Osteoblast (primary cell): ENCODE results near the gene CRELD2. TPM values are rescaled to one million over a fixed set of nuclear protein-coding genes. Genes with fewer than 3 reads are reported as not detected.

Experiments used
- DNase-seq: peaks from one replicate; pipeline ENCODE4 v3.0.0; 2011; ENCODE audit warnings: low spot score, mixed read lengths; ENCODE audit not compliant: insufficient read length; ENCODE audit errors: missing footprints
- H2AFZ ChIP-seq: 2 replicates; pipeline ENCODE4 v1.6.0; 2011; ENCODE audit warnings: mild to moderate bottlenecking, low read length
- H3K27ac ChIP-seq: 2 replicates; pipeline ENCODE4 v1.5.1; 2011; ENCODE audit warnings: mild to moderate bottlenecking, low read depth, low read length, moderate library complexity
- H3K27me3 ChIP-seq: 2 replicates; pipeline ENCODE4 v1.6.0; 2012; ENCODE audit warnings: mild to moderate bottlenecking, control low read depth, inconsistent platforms, low read length, moderate library complexity; ENCODE audit not compliant: insufficient read depth
- H3K36me3 ChIP-seq: 2 replicates; pipeline ENCODE4 v1.5.1; 2011; ENCODE audit warnings: mild to moderate bottlenecking, low read length, control low read depth, moderate library complexity; ENCODE audit not compliant: insufficient read depth
- H3K4me1 ChIP-seq: 2 replicates; pipeline ENCODE4 v1.5.1; 2011; ENCODE audit warnings: mild to moderate bottlenecking, low read length, control low read depth, moderate library complexity; ENCODE audit not compliant: insufficient read depth
- H3K4me2 ChIP-seq: 2 replicates; pipeline ENCODE4 v1.6.0; 2011; ENCODE audit warnings: mild to moderate bottlenecking, low read length; ENCODE audit not compliant: insufficient read depth
- H3K4me3 ChIP-seq: fragments of 200-600 bp; sonication (generic); 3 replicates; pipeline ENCODE4 v1.5.1; 2012; ENCODE audit warnings: mild to moderate bottlenecking, low read length, inconsistent platforms; ENCODE audit not compliant: insufficient read depth
- H3K79me2 ChIP-seq: 2 replicates; pipeline ENCODE4 v1.6.0; 2012; ENCODE audit warnings: mild to moderate bottlenecking, low read length, control low read depth, inconsistent platforms; ENCODE audit not compliant: insufficient read depth
- H3K9me3 ChIP-seq: 2 replicates; pipeline ENCODE4 v1.5.1; 2011; ENCODE audit warnings: low read depth, low read length, control low read depth
- H4K20me1 ChIP-seq: 2 replicates; pipeline ENCODE4 v1.6.0; 2012; ENCODE audit warnings: mild to moderate bottlenecking, low read length, control low read depth; ENCODE audit not compliant: insufficient read depth
- CTCF ChIP-seq: IDR thresholded peaks from 2 replicates; pipeline ENCODE4 v1.5.1; 2011; ENCODE audit warnings: mild to moderate bottlenecking, low read depth, low read length, moderate library complexity; ENCODE audit errors: extremely low read depth
- total RNA-seq: library from RNA; depleted of rRNA; stranded (reverse); fragments of >200 nt; gene quantifications from 2 replicates; pipeline ENCODE4 v1.2.3, GENCODE V29; 2012

CRELD2 gene
- total RNA-seq, 1 donor: 31.1 TPM

DNA sequence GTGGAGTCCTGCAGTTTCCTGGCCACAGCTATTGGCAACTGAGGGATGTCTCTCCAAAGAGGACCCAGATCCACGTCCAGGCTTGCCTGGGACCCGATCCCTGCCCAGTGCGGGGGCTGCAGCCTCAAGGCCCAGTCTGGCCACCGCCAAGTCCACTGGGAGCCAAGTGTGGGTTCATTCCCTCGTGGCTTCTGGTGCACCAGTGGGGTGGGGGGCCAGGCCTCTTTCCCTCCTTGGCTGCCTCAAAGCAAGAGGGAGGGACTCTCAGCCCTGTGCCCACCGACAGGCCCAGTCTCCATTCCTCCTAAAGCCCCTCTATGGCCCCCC lies 28.8 kb downstream of the CRELD2 start:
- Histone ChIP-seq H3K9me3 (no peaks in the 10 kb centered on the region), H4K20me1 (no peaks in the 10 kb centered on the region), H3K27me3 (no peaks in the 10 kb centered on the region), H3K79me2 (no peaks in the 10 kb centered on the region), H3K4me1 (peaks cover 8% of the 10 kb centered on the region), H3K27ac (no peak overlapping the region), H3K4me3 (no peak overlapping the region), H3K4me2 (no peak overlapping the region), H3K36me3 (no peaks in the 10 kb centered on the region), H2AFZ (no peak overlapping the region)
- no peak for DNase-seq
- TF ChIP-seq CTCF: no peak

DNA sequence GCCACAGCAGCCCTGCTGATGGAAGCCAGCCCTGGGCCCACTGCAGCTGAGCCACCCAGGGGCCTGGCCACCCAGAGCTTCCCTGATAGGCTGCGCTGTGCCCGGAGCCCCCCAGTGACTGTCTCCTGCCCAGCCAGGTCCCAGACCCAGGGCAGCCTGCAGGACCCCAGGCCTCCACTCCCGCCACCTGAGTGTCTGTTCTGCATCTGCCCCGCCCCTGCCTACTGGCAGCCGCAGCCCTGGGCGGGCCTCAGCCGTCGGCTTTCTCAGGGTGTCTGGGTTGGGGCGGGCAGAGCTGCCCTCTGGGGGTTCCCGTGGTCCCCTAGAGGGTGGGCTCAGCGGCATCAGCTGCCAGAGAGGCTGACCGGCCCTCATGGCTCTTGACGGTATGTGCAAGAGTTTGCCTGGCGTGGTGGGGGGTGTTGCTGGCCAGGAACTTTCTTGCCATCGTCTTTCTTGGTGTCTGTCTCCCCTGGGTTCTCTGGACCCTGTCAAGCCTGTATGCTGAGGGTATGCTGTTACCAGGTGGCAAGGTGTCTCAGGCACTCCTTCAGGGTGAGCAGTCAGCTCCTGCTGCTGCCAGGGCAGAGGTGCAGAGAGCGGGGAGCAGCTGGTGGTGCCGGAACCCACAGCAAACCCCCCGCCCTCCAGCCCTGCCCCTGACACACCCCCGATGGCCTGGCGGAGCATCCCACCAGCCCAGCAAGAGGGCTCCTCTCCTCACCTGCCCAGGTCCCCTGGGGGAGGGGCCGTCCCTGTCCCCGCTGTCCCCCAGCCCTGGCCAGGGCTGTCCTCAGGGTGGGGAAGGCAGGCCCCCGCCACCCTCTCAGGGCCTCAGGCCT lies 29.9 kb downstream of the CRELD2 start:
- no peak overlapping the region for H3K4me3 ChIP-seq
- H3K4me1 ChIP-seq: peaks cover 15% of the 10 kb centered on the region
- no peaks in the 10 kb centered on the region for H3K79me2 ChIP-seq
- TF ChIP-seq CTCF: no peak
- H3K9me3 ChIP-seq: no peaks in the 10 kb centered on the region
- H2AFZ ChIP-seq: no peak overlapping the region
- DNase-seq: no peak
- no peak overlapping the region for H3K27ac ChIP-seq
- no peaks in the 10 kb centered on the region for H4K20me1 ChIP-seq
- H3K27me3 ChIP-seq: no peaks in the 10 kb centered on the region
- no peaks in the 10 kb centered on the region for H3K36me3 ChIP-seq
- H3K4me2 ChIP-seq: no peak overlapping the region

DNA sequence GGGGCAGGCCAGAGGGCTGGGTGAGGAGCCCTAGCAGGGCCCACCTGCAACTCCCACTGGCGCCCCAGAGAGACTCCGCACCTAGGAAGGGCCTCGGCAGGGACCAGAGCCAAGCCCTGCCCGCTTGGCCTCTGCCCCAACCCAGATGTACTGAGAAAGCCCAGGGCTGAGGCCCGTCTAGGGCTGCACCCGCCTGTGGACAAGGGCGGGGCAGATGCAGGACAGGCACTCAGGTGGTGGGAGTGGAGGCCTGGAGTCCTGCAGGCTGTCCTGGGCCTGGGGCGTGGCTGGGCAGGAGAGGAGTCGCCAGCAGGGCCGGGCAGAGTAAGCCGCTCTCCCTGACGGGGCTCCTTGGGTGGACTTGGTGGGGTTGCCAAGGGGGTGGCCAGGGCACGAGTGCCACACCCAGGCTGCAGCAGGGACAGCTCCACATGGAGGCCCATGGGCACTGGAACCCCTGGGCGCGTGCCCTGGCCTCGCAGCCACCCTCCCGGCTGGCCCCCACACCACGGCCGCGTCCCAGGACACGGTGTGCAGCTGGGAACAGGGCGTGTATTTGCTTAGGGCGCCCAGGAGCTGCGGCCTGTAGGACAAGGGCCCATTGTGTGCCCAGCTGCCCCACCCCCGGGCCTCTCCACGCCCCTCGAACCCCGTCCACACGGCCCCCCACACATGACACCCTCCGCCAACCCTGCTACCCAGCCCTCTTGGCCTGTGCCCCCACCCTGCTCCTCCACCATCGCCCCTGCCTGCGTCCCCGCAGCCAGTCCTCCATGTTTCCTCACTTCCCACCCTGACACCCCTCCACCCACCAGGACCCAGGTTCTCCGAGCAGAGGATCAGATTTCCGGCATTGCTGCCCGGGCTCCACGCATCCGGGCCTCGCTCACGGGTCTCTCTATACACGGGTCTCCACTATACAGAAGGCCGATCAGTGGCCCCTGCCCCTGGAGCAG lies 30.8 kb downstream of the CRELD2 start:
- Histone ChIP-seq H3K4me1 (peaks cover 15% of the 10 kb centered on the region), H3K79me2 (no peaks in the 10 kb centered on the region), H3K27me3 (no peaks in the 10 kb centered on the region), H4K20me1 (no peaks in the 10 kb centered on the region), H3K36me3 (no peaks in the 10 kb centered on the region), H3K27ac (no peak overlapping the region), H3K9me3 (no peaks in the 10 kb centered on the region), H3K4me3 (no peak overlapping the region), H2AFZ (no peak overlapping the region), H3K4me2 (no peak overlapping the region)
- TF ChIP-seq CTCF: no peak
- DNase-seq: no peak

DNA sequence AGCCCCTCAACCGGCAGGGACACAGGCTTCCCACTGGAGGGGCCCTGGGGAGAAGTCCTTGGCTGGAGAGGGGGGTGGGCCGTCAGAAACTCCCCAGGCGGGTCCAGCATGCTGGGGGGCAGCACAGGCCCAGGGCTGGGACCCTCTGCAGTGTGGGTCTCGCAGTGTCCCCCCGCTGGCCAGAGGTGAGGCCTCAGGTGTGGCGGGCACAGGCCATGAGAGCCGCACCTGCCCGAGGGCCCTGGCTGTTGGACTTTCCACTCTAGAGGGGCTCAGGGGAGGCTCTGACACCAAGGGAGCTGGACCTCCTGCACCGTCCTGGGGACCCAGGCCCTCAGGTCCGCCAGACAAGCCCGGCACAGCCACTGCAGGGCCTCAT lies 31.5 kb downstream of the CRELD2 start:
- Histone ChIP-seq H3K4me1 (peaks cover 15% of the 10 kb centered on the region), H3K79me2 (no peaks in the 10 kb centered on the region), H3K27me3 (no peaks in the 10 kb centered on the region), H3K9me3 (no peaks in the 10 kb centered on the region), H3K4me3 (no peak overlapping the region), H4K20me1 (no peaks in the 10 kb centered on the region), H3K27ac (no peak overlapping the region), H2AFZ (no peak overlapping the region), H3K36me3 (no peaks in the 10 kb centered on the region), H3K4me2 (no peak overlapping the region)
- no peak for DNase-seq
- no peak for TF ChIP-seq CTCF
